ENCODE results near the gene AGAP3.

The AGAP3 gene

GRCh38 chr7:151118108-151119054 is 32.1 kb downstream of the AGAP3 start:
- no peak for DNase-seq (ENCODE audit: extremely low spot score)
- TF ChIP-seq CTCF (IDR thresholded peaks at IDR 0.05; ENCODE audit: control extremely low read depth, extremely low read depth, low read depth, missing control alignments): no peak
- CTCF ChIA-PET: interaction anchor here (1.5 to 1.8 kb wide), 3 partner anchors 10 to 128 kb away, joined by 3 to 6 read pairs (median 4); no protein-coding TSS in a partner anchor
- POLR2A ChIA-PET: no interaction called here

- no peak for TF ChIP-seq CTCF (IDR thresholded peaks at IDR 0.05; ENCODE audit: control extremely low read depth, extremely low read depth, low read depth, missing control alignments)
- DNase-seq (ENCODE audit: extremely low spot score): no peak
- CTCF ChIA-PET: interaction anchor here (1.2 to 1.8 kb wide), 3 partner anchors 53 to 127 kb away, joined by 3 to 4 read pairs (median 4); no protein-coding TSS in a partner anchor
- POLR2A ChIA-PET: no interaction called here
Observed at GRCh38 chr7:151119055-151119415, 32.8 kb downstream of the AGAP3 start.

- no peak for DNase-seq (ENCODE audit: extremely low spot score)
- ChIA-PET POLR2A (no interaction called here), CTCF (interaction anchor here (1.0 to 2.4 kb wide), 7 partner anchors 9 to 126 kb away, joined by 3 to 12 read pairs (median 3); no protein-coding TSS in a partner anchor)
- TF ChIP-seq CTCF (IDR thresholded peaks at IDR 0.05; ENCODE audit: control extremely low read depth, extremely low read depth, low read depth, missing control alignments): no peak
Observed at GRCh38 chr7:151119902-151120301, 33.6 kb downstream of the AGAP3 start.

GRCh38 chr7:151120896-151121295 is 34.6 kb downstream of the AGAP3 start:
- TF ChIP-seq CTCF (IDR thresholded peaks at IDR 0.05; ENCODE audit: control extremely low read depth, extremely low read depth, low read depth, missing control alignments): no peak
- DNase-seq (ENCODE audit: extremely low spot score): no peak
- CTCF ChIA-PET: interaction anchor here (1.0 to 2.4 kb wide), 5 partner anchors 10 to 123 kb away, joined by 3 to 12 read pairs (median 3); no protein-coding TSS in a partner anchor
- POLR2A ChIA-PET: no interaction called here

GRCh38 chr7:151121380-151122170 is 35.3 kb downstream of the AGAP3 start:
- DNase-seq (ENCODE audit: extremely low spot score): no peak
- ChIA-PET CTCF (interaction anchor here (1.0 to 2.4 kb wide), 5 partner anchors 11 to 123 kb away, joined by 3 to 12 read pairs (median 3); no protein-coding TSS in a partner anchor), POLR2A (no interaction called here)

More at GRCh38 chr7:151121380-151122170, 35.3 kb downstream of the AGAP3 start:
- no peak for TF ChIP-seq CTCF (IDR thresholded peaks at IDR 0.05; ENCODE audit: control extremely low read depth, extremely low read depth, low read depth, missing control alignments)

Data from GM10248 (cell line).